Measurements from ENCODE around the gene BMPR1A.

BMPR1A gene

GRCh38 chr10:86815035-86815617 lies 58.7 kb downstream of the BMPR1A start:
- POLR2A ChIA-PET: interaction anchor here (0.8 kb wide), 1 partner anchor 59 kb away, joined by 3 read pairs; the partner anchor contains the start of gene BMPR1A
- TF ChIP-seq ZNF384 (IDR thresholded peaks at IDR 0.05): no peak
- no peak for TF ChIP-seq PKNOX1 (IDR thresholded peaks at IDR 0.05)
- TF ChIP-seq ELF4 (IDR thresholded peaks at IDR 0.05): no peak
- TF ChIP-seq BHLHE40 (IDR thresholded peaks at IDR 0.05; ENCODE audit: borderline replicate concordance): no peak
- TF ChIP-seq L3MBTL2 (conservative IDR thresholded peaks at IDR 0.05): no peak
- TF ChIP-seq FOXA1 (IDR thresholded peaks at IDR 0.05): no peak
- no peak for TF ChIP-seq CTBP1 (IDR thresholded peaks at IDR 0.05; ENCODE audit: borderline replicate concordance)
- TF ChIP-seq FOXM1 (IDR thresholded peaks at IDR 0.05; ENCODE audit: borderline replicate concordance): no peak
- TF ChIP-seq LEF1 (IDR thresholded peaks at IDR 0.05; ENCODE audit: borderline replicate concordance): no peak
- no peak for TF ChIP-seq NFRKB (IDR thresholded peaks at IDR 0.05)
- TF ChIP-seq TARDBP (IDR thresholded peaks at IDR 0.05): no peak
- no peak for TF ChIP-seq ARNT (IDR thresholded peaks at IDR 0.05)
- TF ChIP-seq FOXK2 (IDR thresholded peaks at IDR 0.05): no peak
- TF ChIP-seq HDGF (IDR thresholded peaks at IDR 0.05; ENCODE audit: borderline replicate concordance): no peak
- TF ChIP-seq SUZ12 (IDR thresholded peaks at IDR 0.05): no peak
- no peak for TF ChIP-seq SP1 (IDR thresholded peaks at IDR 0.05)
- DNase-seq (ENCODE audit: extremely low spot score): no peak
- CTCF ChIA-PET: no interaction called here

- no peak for DNase-seq (ENCODE audit: extremely low spot score)
- TF ChIP-seq PKNOX1 (IDR thresholded peaks at IDR 0.05) (no peak), ZNF384 (IDR thresholded peaks at IDR 0.05) (no peak), FOXA1 (IDR thresholded peaks at IDR 0.05) (no peak)
- CTCF ChIA-PET: no interaction called here
- POLR2A ChIA-PET: no interaction called here
Measured at GRCh38 chr10:86815640-86816039, 59.2 kb downstream of the BMPR1A start.

- DNase-seq (ENCODE audit: extremely low spot score): no peak
- ChIA-PET POLR2A (no interaction called here), CTCF (no interaction called here)
- TF ChIP-seq L3MBTL2 (conservative IDR thresholded peaks at IDR 0.05) (no peak), PKNOX1 (IDR thresholded peaks at IDR 0.05) (no peak), HDGF (IDR thresholded peaks at IDR 0.05; ENCODE audit: borderline replicate concordance) (no peak), CTBP1 (IDR thresholded peaks at IDR 0.05; ENCODE audit: borderline replicate concordance) (no peak), TARDBP (IDR thresholded peaks at IDR 0.05) (no peak), FOXM1 (IDR thresholded peaks at IDR 0.05; ENCODE audit: borderline replicate concordance) (no peak), FOXK2 (IDR thresholded peaks at IDR 0.05) (no peak), ZNF384 (IDR thresholded peaks at IDR 0.05) (no peak), ARNT (IDR thresholded peaks at IDR 0.05) (no peak)
Measured at GRCh38 chr10:86817246-86817645, 60.8 kb downstream of the BMPR1A start.

- DNase-seq (ENCODE audit: extremely low spot score): no peak
- POLR2A ChIA-PET: no interaction called here
- TF ChIP-seq CTBP1 (IDR thresholded peaks at IDR 0.05; ENCODE audit: borderline replicate concordance): no peak
- TF ChIP-seq FOXA1 (IDR thresholded peaks at IDR 0.05): no peak
- no peak for TF ChIP-seq SP1 (IDR thresholded peaks at IDR 0.05)
- no peak for TF ChIP-seq LEF1 (IDR thresholded peaks at IDR 0.05; ENCODE audit: borderline replicate concordance)
- no peak for TF ChIP-seq TARDBP (IDR thresholded peaks at IDR 0.05)
- CTCF ChIA-PET: no interaction called here
Measured at GRCh38 chr10:86819567-86819966, 63.1 kb downstream of the BMPR1A start.

- ChIA-PET CTCF (interaction anchor here (0.8 to 0.9 kb wide), 2 partner anchors 20 to 50 kb away, joined by 3 to 4 read pairs; no protein-coding TSS in a partner anchor), POLR2A (no interaction called here)
- DNase-seq (ENCODE audit: extremely low spot score): no peak
- TF ChIP-seq PKNOX1 (IDR thresholded peaks at IDR 0.05) (no peak), NFRKB (IDR thresholded peaks at IDR 0.05) (no peak), CTBP1 (IDR thresholded peaks at IDR 0.05; ENCODE audit: borderline replicate concordance) (no peak), ARNT (IDR thresholded peaks at IDR 0.05) (no peak), SUZ12 (IDR thresholded peaks at IDR 0.05) (no peak), HDGF (IDR thresholded peaks at IDR 0.05; ENCODE audit: borderline replicate concordance) (no peak), LEF1 (IDR thresholded peaks at IDR 0.05; ENCODE audit: borderline replicate concordance) (no peak), ZNF384 (IDR thresholded peaks at IDR 0.05) (no peak), TARDBP (IDR thresholded peaks at IDR 0.05) (no peak)
Measured at GRCh38 chr10:86820509-86820908, 64.1 kb downstream of the BMPR1A start.

- ChIA-PET POLR2A (no interaction called here), CTCF (interaction anchor here (0.9 kb wide), 1 partner anchor 19 kb away, joined by 3 read pairs; no protein-coding TSS in a partner anchor)
- no peak for DNase-seq (ENCODE audit: extremely low spot score)
- no peak for TF ChIP-seq PKNOX1 (IDR thresholded peaks at IDR 0.05)
- TF ChIP-seq ELF4 (IDR thresholded peaks at IDR 0.05): no peak
- no peak for TF ChIP-seq SUZ12 (IDR thresholded peaks at IDR 0.05)
Measured at GRCh38 chr10:86821388-86821999, 65.1 kb downstream of the BMPR1A start.
